ENCODE data around the gene CSMD2.

- TF ChIP-seq, protein P1, sequence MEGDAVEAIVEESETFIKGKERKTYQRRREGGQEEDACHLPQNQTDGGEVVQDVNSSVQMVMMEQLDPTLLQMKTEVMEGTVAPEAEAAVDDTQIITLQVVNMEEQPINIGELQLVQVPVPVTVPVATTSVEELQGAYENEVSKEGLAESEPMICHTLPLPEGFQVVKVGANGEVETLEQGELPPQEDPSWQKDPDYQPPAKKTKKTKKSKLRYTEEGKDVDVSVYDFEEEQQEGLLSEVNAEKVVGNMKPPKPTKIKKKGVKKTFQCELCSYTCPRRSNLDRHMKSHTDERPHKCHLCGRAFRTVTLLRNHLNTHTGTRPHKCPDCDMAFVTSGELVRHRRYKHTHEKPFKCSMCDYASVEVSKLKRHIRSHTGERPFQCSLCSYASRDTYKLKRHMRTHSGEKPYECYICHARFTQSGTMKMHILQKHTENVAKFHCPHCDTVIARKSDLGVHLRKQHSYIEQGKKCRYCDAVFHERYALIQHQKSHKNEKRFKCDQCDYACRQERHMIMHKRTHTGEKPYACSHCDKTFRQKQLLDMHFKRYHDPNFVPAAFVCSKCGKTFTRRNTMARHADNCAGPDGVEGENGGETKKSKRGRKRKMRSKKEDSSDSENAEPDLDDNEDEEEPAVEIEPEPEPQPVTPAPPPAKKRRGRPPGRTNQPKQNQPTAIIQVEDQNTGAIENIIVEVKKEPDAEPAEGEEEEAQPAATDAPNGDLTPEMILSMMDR (IDR thresholded peaks at IDR 0.05; ENCODE audit: insufficient read depth, low read length, poor library complexity, severe bottlenecking): no peak
- TF ChIP-seq EZH2phosphoT487 (conservative IDR thresholded peaks at IDR 0.05; ENCODE audit: low read length): no peak
Observed at GRCh38 chr1:34075576-34075975, 89.5 kb downstream of the CSMD2 start.
